PC-3 (cell line): Measurements from ENCODE around the gene IBA57. TPM values are rescaled to one million over a fixed set of nuclear protein-coding genes. Genes with fewer than 3 reads are reported as not detected.

Experiments
- ATAC-seq: fragments of 200-7000 bp; cut with Tn5 transposase; 2 replicates; pipeline ENCODE4 v1.9.1; 2020; ENCODE audit warnings: mild to moderate bottlenecking, moderate library complexity
- BruUV-seq: library from RNA; stranded (reverse); fragments of 400-500 nt; replicated peaks from 2 replicates; lab custom pipeline; 2021; lab: Mats Ljungman, UMichigan
- CTCF ChIA-PET: fragments of 300-600 bp; sonication (Branson Sonifier 250); formaldehyde crosslinking; loops from one replicate; lab custom pipeline; 2022; ENCODE audit warnings: antibody characterized with exemption; lab: Charles Lee
- POLR2A ChIA-PET: fragments of 300-600 bp; sonication (Branson Sonifier 250); formaldehyde crosslinking; loops from one replicate; lab custom pipeline; 2022; ENCODE audit warnings: antibody characterized with exemption; ENCODE audit not compliant: unreplicated experiment; lab: Charles Lee
- DNase-seq: peaks from one replicate; pipeline ENCODE4 v3.0.0-alpha.2; 2015
- H2AFZ ChIP-seq: fragments of 300-600 bp; sonication (generic); 2 replicates; pipeline ENCODE4 v1.6.0; 2016; ENCODE audit warnings: antibody characterized with exemption, low read length
- H3F3A ChIP-seq: fragments of 300-600 bp; sonication (generic); one replicate; pipeline ENCODE4 v1.6.0; 2017; ENCODE audit warnings: antibody characterized with exemption, low read length, control low read depth, mild to moderate bottlenecking; ENCODE audit not compliant: unreplicated experiment
- H3K27ac ChIP-seq: fragments of 300-600 bp; sonication (generic); 2 replicates; pipeline ENCODE4 v1.5.1; 2016; ENCODE audit warnings: mild to moderate bottlenecking, low read length
- H3K27me3 ChIP-seq: fragments of 300-600 bp; sonication (generic); 2 replicates; pipeline ENCODE4 v1.6.1; 2016; ENCODE audit warnings: low read length, mixed read lengths
- H3K36me3 ChIP-seq: fragments of 300-600 bp; sonication (generic); 2 replicates; pipeline ENCODE4 v1.6.1; 2016; ENCODE audit warnings: low read depth, mixed run types, low read length, mixed read lengths
- H3K4me1 ChIP-seq: fragments of 300-600 bp; sonication (generic); 2 replicates; pipeline ENCODE4 v1.5.1; 2016; ENCODE audit warnings: low read length; ENCODE audit not compliant: insufficient read depth
- H3K4me2 ChIP-seq: fragments of 300-600 bp; sonication (generic); 2 replicates; pipeline ENCODE4 v1.6.0; 2016; ENCODE audit warnings: low read length
- H3K4me3 ChIP-seq: fragments of 300-600 bp; sonication (generic); 2 replicates; pipeline ENCODE4 v1.5.1; 2016; ENCODE audit warnings: mild to moderate bottlenecking, low read length, mixed read lengths
- H3K79me2 ChIP-seq: fragments of 300-600 bp; sonication (generic); 2 replicates; pipeline ENCODE4 v1.6.1; 2017; ENCODE audit warnings: low read length, mixed read lengths
- H3K9ac ChIP-seq: fragments of 300-600 bp; sonication (generic); 2 replicates; pipeline ENCODE4 v1.6.0; 2016; ENCODE audit warnings: mild to moderate bottlenecking, low read length
- H3K9me2 ChIP-seq: fragments of 300-600 bp; sonication (generic); replicated peaks from 2 replicates; pipeline ENCODE4 v1.6.1; 2016; ENCODE audit warnings: mixed run types, low read length, mixed read lengths
- H3K9me3 ChIP-seq: fragments of 300-600 bp; sonication (generic); 2 replicates; pipeline ENCODE4 v1.6.1; 2016; ENCODE audit warnings: low read length, mixed read lengths
- H4K20me1 ChIP-seq: fragments of 300-600 bp; sonication (generic); 2 replicates; pipeline ENCODE4 v1.6.1; 2016; ENCODE audit warnings: low read length, mixed read lengths
- EZH2 ChIP-seq: fragments of 300-600 bp; sonication (generic); IDR thresholded peaks from one replicate; pipeline ENCODE4 v1.6.1; 2017; ENCODE audit warnings: antibody characterized with exemption, mild to moderate bottlenecking, low read length; ENCODE audit not compliant: unreplicated experiment
- EZH2phosphoT487 ChIP-seq: fragments of 300-600 bp; sonication (generic); IDR thresholded peaks from 2 replicates; pipeline ENCODE4 v1.6.1; 2018; ENCODE audit warnings: mild to moderate bottlenecking, antibody characterized with exemption, low read length, borderline replicate concordance
- intact Hi-C: fragments of 100-400 bp; cut with micrococcal nuclease; formaldehyde crosslinking; loops from 2 replicates; pipeline ENCODE4 v1.9.0; 2023
- total RNA-seq: library from RNA; depleted of rRNA; stranded (reverse); fragments of >200 nt; gene quantifications from 2 replicates; pipeline ENCODE4 v1.2.3, GENCODE V29; 2014
- TF ChIP-seq, protein P1 (sequence below): fragments of 300-600 bp; sonication (generic); conservative IDR thresholded peaks from 2 replicates; pipeline ENCODE4 v1.5.1; 2017; ENCODE audit warnings: antibody characterized with exemption, low read depth, mild to moderate bottlenecking, low read length

IBA57 gene
- total RNA-seq, 1 experiment from 2014 or later, result 18.3 TPM

DNA sequence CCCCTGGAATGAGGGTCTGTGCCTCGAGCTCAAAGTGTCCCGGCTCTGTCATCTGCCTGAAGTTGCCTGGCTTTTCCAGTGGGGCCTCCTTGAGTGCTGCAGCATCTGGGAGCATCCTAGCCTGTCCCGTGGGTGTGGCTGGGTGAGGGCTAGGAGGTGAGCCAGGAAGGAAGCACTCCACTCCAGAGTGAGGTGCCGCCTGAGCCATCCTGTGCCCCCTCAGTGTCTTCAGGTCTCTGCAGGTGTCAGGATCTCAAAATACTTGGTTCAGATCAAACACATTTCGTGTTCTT lies 11.5 kb downstream of the IBA57 start:
- no peak overlapping the region for H3K9ac ChIP-seq
- TF ChIP-seq, protein P1, sequence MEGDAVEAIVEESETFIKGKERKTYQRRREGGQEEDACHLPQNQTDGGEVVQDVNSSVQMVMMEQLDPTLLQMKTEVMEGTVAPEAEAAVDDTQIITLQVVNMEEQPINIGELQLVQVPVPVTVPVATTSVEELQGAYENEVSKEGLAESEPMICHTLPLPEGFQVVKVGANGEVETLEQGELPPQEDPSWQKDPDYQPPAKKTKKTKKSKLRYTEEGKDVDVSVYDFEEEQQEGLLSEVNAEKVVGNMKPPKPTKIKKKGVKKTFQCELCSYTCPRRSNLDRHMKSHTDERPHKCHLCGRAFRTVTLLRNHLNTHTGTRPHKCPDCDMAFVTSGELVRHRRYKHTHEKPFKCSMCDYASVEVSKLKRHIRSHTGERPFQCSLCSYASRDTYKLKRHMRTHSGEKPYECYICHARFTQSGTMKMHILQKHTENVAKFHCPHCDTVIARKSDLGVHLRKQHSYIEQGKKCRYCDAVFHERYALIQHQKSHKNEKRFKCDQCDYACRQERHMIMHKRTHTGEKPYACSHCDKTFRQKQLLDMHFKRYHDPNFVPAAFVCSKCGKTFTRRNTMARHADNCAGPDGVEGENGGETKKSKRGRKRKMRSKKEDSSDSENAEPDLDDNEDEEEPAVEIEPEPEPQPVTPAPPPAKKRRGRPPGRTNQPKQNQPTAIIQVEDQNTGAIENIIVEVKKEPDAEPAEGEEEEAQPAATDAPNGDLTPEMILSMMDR, result no peak
- TF ChIP-seq EZH2 (no peak), EZH2phosphoT487 (no peak)
- no peaks in the 10 kb centered on the region for H3K36me3 ChIP-seq
- H3K27ac ChIP-seq, result no peak overlapping the region
- ChIA-PET CTCF (interaction anchor here (0.6 kb wide), 1 partner anchor 12 kb away, joined by 3 read pairs; the partner anchor contains the start of gene IBA57), POLR2A (no interaction called here)
- H4K20me1 ChIP-seq, result peaks cover 4% of the 10 kb centered on the region; the same call in 1 of the 2 replicates
- no peaks in the 10 kb centered on the region for H3K9me3 ChIP-seq
- no peaks in the 10 kb centered on the region for H3F3A ChIP-seq
- H3K9me2 ChIP-seq, result no peaks in the 10 kb centered on the region
- H3K4me3 ChIP-seq, result no peak overlapping the region
- DNase-seq, result no peak
- no peak overlapping the region for H3K4me2 ChIP-seq
- H3K4me1 ChIP-seq, result peaks cover 7% of the 10 kb centered on the region
- 0 out of 2 replicates have a peak, but pooled peaks cover 7% of the 10 kb centered on the region for H3K79me2 ChIP-seq
- no peaks in the 10 kb centered on the region for H3K27me3 ChIP-seq
- BruUV-seq, result no TSS peak
- intact Hi-C loops, result no loop called here
- ATAC-seq, result no peak
- H2AFZ ChIP-seq, result no peak overlapping the region

DNA sequence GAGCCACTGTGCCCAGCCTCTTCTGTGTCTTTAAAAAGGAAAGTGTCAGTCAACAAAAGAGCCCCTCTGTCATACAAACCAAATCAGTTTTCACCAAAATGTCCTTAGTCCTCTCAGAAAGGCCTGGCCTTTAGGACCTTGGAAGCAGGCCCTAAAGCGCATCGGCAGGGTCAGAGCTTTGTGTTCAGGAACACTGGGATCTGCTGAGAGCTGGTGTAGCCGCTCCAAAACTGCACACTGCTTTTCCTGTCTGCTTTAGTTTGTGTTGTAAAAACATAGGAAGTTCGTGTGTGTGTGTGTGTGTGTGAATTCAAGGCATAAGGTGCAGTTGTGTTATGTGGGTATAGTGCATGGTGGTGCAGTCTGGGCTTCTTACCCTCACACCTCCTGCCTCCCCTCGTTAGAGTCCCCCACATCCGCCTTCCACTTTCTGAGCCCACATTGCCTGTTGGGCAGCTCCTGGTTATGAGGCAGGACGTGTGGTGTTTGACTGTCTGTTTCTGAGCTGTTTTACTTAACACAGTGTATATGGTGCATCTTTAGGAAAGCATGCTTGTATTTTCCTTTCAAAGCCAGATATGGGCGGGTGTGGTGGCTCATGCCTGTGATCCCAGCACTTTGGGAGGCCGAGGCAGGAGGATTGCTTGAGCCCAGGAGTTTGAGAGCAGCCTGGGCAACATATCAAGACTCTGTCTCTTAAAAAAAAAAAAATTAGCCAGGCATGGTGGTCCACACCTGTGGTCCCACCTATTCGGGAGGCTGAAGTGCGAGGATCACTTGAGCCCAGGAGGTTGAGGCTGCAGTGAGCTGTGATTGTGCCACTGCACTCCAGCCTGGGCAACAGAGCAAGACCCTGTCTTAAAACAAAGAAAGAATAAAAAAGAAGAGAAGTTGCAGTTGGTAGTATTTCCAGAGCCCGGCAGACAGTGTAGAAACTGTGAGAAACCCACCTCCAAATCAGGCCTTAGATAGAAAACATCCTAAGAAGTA lies 12.4 kb downstream of the IBA57 start:
- intact Hi-C loops, result no loop called here
- no TSS peak for BruUV-seq
- Histone ChIP-seq H3K9ac (no peak overlapping the region), H3K36me3 (no peaks in the 10 kb centered on the region), H3K4me2 (no peak overlapping the region), H2AFZ (no peak overlapping the region), H3K27ac (no peak overlapping the region), H3F3A (no peaks in the 10 kb centered on the region), H3K4me3 (no peak overlapping the region), H4K20me1 (peaks cover 4% of the 10 kb centered on the region; the same call in 1 of the 2 replicates), H3K4me1 (peaks cover 7% of the 10 kb centered on the region), H3K27me3 (no peaks in the 10 kb centered on the region), H3K9me2 (no peaks in the 10 kb centered on the region), H3K79me2 (no peaks in the 10 kb centered on the region), H3K9me3 (no peaks in the 10 kb centered on the region)
- no peak for DNase-seq
- ATAC-seq, result no peak
- POLR2A ChIA-PET, result interaction anchor here (0.6 kb wide), 1 partner anchor 62 kb away, joined by 3 read pairs; no protein-coding TSS in a partner anchor
- CTCF ChIA-PET, result no interaction called here
- TF ChIP-seq EZH2phosphoT487, result no peak
- TF ChIP-seq, protein P1, result no peak
- no peak for TF ChIP-seq EZH2
